Effector CD8-positive, alpha-beta T cell (primary cell): ENCODE data around the gene LNX2.

Experiments used
- DNase-seq: peaks from one replicate; lab custom pipeline; 2025; lab: John Stamatoyannopoulos, UW

The LNX2 gene

DNA sequence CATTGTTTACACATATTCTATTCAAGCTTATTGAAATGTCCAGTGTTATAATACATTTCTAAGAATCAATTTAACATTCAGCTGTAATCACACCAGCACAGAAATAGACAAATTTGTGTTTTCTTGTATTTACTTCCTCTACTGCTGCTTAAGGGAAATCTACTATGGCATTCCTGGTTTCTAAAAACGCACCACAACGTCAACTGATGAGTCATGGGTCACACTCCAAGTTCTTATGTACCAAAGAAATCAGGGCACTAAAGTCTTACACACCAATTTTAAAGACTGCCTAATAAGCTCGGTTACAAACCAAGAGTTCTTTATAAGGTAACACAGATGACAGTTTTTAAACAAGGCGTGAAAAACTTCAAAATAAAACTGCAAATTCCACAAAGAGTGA lies 13.2 kb downstream of the LNX2 start:
- DNase-seq: no peak

DNA sequence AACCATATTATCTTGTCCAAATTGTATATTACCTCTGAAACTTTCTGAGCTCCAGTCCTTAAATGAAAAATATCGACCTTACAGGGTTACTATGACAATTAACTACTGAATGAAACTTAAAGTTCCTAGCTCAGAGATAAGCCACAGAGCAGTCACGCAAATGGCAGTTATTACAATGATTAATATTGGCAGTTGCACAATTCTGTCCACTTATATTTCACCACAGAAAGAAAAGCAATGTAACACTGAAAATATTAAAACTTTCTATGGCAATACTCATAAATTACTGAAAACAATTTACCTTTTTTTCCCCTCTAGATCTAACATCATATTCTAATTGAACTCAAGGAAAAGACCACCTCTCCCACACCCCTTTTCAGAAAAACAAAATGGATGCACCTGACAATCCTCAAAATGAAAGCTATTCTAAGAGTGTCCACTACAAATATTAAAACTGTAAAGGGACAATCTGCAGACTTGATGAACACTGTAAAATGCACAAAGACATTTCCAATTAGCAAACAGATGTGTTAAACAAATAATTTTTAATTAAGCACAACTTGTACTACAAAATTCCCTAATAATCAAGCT lies 14.6 kb downstream of the LNX2 start:
- DNase-seq: no peak

- no peak for DNase-seq
These were observed 15.2 kb downstream of the LNX2 start for GRCh38 chr13:27605099-27605498.

- no peak for DNase-seq
These were observed 18.5 kb downstream of the LNX2 start for GRCh38 chr13:27601803-27602202.

DNA sequence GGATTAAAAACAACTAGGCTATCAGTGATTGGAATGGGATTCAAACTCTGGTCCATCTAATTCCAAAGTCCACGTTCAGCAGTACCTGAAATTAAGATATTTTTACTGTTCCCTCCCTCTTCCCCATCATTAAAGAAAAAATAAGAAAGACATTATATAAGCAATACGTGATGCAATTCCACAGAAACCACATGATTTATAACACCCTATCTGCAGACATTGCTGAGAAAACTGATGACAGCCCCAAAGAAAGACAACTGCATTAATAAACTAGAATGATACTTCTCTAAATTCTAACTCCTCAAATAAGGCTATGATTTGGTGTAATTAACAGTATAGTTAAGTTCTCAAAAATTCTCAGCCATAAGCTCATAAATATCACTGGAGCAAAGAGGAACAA lies 19.1 kb downstream of the LNX2 start:
- DNase-seq: no peak

DNA sequence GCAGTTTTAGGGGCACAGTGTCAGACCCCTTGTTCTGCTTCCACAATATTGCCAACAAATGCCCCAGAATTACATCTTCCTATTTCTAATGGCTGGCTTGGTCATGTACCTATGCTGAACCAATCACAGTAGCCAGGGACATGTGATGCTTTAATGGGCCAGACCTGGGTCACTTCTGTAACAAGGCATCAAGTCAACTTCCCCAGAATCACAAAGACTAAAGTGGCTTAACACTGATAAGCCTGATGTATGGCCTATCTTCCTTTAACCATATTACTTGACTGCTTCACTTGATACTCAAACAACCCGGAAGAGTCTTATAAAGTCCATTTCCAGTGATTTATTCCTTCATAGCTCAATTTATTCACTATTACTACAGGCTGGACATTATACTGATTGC lies 19.6 kb downstream of the LNX2 start:
- DNase-seq: no peak

DNA sequence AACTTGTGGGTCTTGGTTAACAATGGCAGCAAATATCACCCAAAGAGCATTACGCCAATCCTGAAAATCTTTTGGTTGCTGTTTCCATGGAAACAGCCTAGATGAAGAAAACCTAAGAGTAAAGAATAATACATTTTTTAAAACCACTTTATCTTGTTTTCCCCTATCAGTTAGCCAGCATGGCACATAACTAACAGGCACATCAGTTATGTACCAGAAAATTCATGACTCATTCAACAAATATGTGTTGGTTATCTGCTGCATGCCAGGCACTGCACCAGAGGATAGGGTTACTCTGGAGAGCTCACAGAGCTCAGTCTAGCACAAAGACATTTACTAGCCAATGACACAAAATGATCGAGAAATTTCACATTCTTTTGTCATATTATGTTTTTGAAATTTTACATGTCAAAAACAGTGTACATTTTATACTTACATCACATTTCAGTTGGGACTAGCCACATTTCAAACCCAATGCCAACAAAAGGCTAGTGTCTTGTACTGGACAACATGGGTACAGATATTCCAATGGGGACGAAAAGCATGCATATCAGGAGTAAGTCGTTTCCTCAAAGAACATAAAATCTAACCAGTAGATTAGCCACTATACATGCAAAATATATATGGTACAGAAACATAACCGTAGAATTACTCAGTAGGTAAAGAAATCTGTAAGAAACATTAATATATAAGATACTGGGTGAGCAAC lies 20.3 kb downstream of the LNX2 start:
- no peak for DNase-seq

- DNase-seq: no peak
These were observed 21.2 kb downstream of the LNX2 start for GRCh38 chr13:27599096-27599495.

GRCh38 chr13:27595055-27595811 lies 25.1 kb downstream of the LNX2 start:
- DNase-seq: no peak

GRCh38 chr13:27593267-27593666 lies 27.1 kb downstream of the LNX2 start:
- no peak for DNase-seq

GRCh38 chr13:27592865-27593264 lies 27.5 kb downstream of the LNX2 start:
- no peak for DNase-seq

DNA sequence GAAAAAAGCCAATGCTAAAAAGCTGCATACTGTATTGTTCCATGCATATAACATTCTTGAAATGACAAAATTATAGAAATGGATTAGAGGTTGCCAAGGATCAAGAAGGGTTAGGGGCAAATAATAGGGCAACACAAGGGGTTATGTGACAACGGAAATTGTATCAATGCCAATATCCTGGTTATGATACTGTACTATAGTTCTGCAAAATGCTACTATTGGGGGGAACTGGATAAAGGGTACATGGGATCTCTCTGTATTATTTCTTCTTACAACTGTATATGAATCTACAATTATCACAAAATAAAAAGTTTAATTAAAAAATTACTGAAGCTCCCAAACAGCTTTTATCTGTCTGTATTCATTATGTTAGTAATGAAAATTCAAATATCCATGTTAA lies 31.9 kb downstream of the LNX2 start:
- no peak for DNase-seq

GRCh38 chr13:27587095-27587746 lies 33.1 kb downstream of the LNX2 start:
- DNase-seq: no peak

DNA sequence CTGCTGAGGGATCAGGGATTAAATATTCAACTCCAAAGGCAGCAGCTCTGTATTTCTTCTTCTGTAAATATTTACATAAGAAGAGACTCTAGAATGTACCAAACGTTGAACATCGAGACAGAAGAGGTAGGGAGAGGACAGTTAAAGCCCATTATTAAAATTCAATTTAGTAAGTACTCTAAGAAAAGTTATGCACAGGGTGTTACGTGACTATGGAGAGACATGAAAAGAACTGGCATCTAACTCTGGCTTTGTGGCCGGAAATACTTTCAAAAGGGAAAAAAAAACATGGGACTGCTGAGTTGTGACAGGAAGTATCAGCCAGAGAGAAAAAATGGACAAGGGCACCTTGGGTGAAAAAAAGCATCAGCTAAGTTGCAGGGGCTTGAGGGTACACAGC lies 36.7 kb downstream of the LNX2 start:
- DNase-seq: no peak

GRCh38 chr13:27578121-27579030 lies 42.0 kb downstream of the LNX2 start:
- DNase-seq: no peak

DNA sequence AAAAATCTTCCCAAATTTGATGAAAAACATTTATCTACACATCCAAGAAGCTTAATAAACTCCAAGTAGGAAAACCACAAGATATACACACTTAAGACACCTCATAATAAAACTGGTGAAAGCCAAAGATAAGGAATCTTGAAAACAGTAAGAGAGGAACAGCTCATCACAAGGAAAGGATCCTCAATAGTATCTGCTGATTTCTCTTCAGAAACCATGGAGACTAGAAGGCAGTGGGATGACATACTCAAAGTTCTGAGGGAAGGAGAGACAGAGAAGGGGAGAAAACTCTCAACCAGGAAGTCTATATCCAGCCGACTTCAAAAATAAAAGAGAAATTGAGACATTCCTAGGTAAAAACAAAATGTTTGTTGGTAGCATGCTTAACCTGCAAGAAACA lies 45.7 kb downstream of the LNX2 start:
- DNase-seq: no peak

GRCh38 chr13:27573265-27573664 lies 47.1 kb downstream of the LNX2 start:
- no peak for DNase-seq

GRCh38 chr13:27572234-27572901 lies 48.0 kb downstream of the LNX2 start:
- no peak for DNase-seq

DNA sequence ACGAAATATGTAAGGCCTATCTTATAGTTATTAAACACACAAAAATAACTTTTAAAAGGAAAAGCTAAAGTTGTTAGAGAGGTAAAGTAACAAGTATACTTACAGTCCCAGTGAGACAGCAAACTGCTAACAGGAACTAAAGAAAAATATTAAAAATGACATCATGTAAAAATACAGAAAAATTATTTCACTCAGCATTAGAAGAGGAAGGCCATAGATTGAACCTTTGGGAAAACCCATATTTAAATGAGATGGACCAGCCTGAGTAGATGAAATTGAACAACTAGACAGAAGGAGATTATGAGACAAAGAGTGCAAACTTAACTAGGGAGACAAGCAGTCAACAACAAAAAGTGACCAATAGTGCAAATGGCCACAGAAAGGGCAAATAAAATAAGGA lies 49.4 kb downstream of the LNX2 start:
- no peak for DNase-seq

- DNase-seq: no peak
These were observed 50.9 kb downstream of the LNX2 start for GRCh38 chr13:27569405-27569804.

GRCh38 chr13:27565818-27566217 lies 54.5 kb downstream of the LNX2 start:
- DNase-seq: no peak
